NCI-H2029 treated with DMSO at 0.1 percent for 48 hours (cell line): Measurements from ENCODE around the gene GNG3.
"Not testable (repeated sequence)": the region's sequence is repeated elsewhere in the genome, so short reads cannot be mapped to it uniquely, and the experiment has no call there.

Experiments used
- DNase-seq: peaks from one replicate; lab custom pipeline; 2025; lab: John Stamatoyannopoulos, UW

GNG3 gene

DNA sequence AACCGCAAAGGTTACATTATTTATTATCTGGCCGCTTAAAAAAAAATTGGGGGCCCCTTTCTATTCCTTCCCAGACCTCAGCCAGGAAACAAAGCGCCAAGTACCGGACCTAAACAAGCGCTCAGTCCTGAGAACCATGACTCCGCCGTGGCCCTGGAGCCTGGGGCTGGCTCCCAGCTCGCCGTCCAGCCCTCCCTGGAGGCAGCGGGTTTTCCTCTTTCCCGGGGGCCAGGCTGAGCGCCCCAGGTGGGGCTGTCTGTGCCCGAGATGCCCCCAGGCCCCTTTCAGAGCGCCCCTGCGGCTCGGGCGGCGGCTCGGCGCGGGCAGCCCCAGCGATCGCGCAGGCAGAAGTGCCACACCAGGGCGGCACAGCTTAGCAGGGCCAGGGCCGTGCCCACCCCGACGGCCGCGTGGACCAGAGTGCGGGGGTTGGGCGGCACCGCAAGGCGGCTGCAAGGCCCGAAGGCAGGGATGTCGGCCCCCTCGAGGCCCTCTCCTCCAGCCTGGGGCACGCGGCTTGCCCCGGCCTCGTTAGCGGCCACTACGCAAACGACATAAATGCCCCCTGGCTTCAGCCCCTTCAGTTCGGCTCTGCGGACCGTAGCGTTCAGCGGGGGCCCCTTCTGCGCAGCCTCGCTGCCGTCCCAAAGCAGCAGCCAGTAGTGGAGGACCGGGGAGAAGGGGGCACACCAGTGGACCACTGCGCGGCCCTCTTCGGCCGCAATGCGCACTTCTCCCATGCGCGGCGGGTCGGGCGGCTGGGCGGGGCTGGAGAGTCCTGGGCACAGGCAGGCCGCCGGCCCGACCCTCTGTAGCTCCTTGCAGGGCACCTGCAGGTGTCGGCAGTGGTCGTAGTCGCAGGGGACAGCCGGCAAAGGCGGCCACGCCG is 19.7 kb upstream of the GNG3 start:
- no peak for DNase-seq

DNA sequence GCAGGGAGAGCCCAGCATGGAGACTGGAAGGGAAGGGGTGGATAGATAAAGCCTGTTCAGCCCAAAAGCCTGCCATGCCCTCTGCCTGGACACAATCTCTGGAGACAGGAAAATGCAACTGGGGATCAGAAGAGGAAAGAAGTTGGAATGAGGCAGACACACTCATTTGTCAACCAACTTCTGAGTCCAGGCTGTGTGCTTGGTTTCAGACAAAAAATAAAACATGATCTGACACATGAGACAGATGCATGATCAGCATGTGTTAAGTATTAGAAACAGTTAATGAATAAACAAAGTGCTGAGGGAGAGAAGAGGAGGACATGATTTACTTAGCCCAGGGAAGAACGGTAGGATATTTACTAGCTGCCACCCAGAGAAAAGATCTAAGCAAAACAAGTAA is 19.0 kb upstream of the GNG3 start:
- no peak for DNase-seq

DNA sequence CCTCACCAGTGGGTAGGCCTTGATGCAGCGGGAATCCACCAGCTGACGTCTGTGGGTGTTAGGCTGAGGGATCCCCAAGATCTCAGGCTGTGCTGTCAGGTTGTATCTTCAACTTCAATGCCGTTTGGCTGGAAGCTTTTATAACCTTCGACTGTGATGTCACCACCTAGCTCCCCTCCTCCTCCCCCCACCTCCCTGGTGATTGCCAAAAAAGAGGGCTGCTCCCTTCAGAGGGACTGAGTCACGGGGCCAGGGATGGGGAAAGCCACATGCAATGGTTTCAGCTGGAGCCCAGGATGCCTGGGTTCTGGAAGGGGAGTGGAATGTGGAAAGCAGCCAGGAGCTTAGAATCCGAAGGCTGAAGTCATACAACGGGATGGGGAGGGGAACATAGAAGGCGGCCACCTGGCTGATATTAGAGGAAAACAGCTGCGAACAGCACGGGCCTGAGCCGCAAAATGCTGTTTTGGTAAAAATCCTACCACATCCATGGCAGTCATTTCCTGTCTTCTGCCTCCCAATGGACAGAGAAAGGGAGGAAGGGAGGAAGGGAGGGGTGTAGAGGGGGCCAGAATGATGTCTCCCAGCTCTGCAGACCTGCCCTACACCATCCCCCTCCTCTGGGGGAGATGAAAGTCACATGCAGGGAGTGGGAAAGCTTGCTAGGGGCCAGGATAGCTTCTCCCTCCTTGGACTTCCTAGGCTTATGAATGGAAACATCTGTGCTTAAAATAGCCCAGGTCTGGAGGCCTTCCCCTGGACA is 17.9 kb upstream of the GNG3 start, which contains the start of gene LRRN4CL:
Gene LRRN4CL, minus strand, starts transcription at position 110 of the 763 bp plus-strand sequence. CDS start 1,022 bp downstream, outside the sequence.
- DNase-seq, result no peak

DNA sequence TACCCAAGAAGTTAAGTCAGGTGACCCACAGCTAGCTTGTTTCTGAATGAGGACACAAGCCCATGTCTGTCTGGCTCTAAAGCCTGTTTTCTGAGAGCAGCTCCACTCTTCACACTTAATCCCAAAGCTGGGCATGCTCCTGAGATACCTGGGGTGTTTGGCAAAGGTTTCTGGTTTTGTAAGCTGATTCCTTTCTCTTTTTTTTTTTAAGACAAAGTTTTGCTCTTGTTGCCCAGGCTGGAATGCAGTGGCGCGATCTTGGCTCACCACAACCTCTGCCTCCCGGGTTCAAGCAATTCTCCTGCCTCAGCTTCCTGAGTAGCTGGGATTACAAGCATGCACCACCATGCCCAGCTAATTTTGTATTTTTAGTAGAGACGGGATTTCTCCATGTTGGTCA is 13.9 kb upstream of the GNG3 start:
- not testable (repeated sequence) for DNase-seq

DNA sequence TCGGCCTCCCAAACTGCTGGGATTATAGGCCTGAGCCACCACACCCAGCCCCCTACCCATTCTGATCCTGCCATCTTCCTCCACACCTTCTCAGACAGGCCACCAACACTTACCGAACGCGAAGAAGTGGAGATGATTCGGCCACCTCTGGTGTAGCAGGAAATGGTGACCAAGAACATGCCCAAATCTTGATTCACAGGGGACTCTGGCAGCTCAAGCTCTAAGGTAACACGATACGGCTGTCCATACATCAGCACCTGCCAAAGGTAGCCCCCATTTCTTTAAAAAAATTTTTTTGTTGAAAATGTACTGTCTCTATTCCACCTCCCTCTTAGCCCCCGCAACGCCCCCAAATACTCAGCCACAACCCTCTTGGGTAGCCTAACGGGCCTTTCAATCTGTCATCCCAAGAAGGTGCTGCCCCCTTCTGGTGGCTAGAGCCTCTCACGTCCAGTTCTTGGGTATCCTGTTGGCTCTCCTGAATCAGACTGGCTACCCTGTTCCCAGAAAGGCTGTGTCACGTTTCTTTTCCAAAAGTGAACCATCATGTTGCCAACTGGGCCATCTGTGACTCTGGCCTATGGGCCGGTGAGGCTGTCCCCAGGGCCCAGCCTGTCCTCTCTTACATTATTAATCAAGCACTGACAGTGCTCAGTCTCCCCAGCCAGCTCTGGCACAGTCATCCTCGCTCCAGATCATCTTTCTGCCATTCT is 12.9 kb upstream of the GNG3 start:
- DNase-seq, result peak; percentile 33

DNA sequence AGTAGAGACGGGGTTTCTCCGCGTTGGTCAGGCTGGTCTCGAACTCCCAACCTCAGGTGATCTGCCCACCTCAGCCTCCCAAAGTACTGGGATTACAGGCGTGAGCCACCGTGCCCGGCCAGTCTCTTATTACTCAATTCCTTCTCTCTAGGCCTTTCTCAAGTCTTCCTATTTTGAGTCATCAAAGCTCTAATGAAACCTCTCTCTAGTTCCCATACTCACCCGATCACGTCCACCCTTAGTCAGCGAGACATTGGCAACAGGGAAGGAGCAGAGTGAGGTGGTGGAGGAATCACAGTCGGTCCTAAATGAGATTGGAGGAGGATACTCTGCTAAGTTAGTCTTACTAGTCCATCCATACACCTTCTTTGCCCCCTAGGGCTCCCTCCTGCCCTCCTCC is 5.2 kb upstream of the GNG3 start:
- no peak for DNase-seq

DNA sequence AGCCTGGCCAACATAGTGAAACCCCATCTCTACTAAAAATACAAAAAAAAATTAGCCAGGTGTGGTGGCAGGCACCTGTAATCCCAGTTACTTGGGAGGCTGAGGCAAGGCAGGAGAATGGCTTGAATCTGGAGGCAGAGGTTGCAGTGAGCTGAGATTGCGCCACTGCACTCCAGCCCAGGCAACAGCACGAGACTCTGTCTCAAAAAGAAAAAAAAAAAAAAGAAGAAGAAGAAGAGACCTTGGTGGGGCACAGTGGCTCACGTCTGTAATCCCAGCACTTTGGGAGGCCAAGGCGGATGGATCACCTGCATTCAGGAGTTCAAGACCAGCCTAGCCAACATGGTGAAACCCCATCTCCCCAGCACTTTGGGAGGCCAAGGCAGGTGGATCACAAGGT is 3.6 kb upstream of the GNG3 start:
- not testable (repeated sequence) for DNase-seq

DNA sequence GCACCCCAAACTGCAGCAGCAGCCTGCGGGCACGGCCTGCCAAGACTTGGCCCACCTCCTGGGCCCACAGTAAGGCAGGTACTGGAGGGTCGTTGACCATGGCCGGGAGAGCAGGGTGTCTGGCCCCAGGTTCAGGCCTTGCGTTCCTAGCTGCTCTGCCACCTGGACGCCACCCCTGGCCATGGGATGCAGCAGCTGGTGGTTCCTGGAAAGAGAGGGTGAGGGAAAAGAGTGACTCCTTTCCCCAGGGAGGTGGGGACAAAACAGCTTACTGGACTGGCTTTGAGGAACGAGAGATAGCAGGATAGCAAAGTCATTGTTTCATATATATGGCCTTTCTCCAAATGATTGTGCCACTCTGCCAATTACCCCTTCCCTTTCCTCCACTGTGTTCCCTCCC is 2.1 kb upstream of the GNG3 start:
- DNase-seq, result no peak

DNA sequence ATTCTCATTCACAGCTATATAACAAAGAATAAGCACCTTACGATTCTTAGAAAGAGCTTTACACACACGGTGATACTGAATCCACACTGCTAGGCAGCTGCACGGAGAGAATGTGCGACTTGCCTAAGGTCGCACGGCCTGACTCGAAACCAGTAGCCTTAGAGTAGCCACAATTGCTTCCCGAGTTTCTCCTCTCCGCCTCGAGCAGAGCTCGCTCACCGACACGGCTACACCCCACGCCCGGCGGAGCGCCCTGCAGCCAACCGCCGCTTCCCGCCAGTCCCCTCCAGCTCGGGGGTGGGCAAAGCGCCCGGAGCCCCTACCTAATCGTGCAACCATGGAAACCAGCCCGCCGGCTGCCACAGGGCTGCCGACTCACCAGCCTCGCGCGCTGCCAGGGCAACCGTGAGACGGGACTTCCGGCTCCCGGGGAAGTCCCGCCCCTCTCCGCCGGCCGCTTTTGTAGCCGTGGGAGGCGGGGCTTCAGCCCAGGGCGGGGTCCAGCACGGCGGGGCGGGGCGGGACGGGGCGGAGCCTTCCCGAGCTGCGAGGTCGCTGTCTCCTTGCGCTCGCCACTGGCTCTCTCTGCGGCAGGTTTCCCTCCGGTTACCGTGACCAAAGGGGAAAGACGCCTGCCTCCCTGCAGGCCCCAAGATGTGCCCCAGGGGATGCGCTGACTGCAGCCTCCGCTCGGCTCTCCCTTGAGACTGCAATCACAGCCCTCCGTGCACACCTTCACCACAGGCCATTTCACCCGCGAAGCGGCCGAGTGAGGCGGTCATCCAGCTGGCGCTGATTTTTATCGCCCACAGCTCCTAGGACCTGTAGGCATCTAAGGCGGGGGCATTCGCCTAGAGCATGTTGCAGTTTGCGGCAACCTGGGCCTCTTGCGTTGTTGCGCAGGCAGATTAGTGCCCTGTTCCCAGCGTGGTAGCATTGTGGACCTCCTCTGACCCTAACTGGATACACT is 1.3 kb upstream of the GNG3 start:
- peak; percentile 85 for DNase-seq

DNA sequence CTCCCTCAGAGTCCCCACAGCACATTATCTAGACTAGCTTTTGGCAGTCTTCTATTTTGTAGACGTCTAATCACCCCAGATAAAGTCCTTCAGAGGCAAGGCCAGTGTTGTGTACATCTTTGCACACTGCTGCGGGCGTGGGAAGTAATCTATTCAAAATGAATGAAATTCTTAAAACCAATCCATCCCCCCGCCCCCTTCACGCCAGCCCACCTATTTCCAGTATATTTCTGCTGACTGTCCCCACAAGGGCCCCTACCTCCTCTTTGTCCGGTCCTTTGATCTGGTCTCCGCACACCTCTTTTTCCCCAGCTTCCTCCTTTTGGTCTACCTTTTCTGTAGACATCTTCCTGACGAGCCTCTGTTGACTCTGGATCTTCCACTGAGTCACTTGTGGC is 627 bp upstream of the GNG3 start:
- no peak for DNase-seq

DNA sequence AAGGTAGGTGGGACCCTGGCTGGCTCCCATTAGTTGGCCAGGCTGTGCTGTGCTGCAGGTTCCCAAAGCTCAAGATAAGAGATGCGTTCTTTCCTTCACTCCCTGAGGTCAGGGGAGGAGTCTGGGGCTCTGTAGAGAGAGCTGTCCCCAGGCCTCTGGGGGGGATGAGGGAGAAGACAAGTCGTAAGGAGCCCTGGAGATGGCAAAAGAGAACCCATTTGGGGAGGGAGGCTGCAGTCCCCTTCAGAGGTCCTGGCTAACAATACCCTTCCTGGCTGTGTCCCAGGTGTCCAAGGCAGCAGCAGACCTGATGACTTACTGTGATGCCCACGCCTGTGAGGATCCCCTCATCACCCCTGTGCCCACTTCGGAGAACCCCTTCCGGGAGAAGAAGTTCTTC is 916 bp downstream of the GNG3 start:
- DNase-seq, result no peak

DNA sequence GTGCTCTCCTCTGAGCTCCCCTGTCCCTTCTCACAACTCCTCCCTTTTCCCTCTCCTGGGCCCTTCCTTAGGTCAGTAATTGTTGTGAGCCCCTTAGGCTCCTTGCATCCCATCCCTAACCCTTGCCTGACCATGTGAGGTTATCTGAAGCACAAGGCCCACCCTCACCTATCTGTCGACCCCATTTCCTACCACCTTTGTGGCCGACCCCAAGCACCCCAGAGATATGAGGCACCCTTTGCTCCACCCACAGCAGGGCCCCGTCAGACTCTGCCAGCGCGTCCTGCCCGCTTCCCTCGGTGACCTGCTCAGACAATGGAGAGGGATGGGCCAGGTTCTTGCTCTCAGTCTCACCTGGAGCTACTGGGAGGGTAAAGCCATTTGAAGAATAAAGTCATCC is 1.3 kb downstream of the GNG3 start:
- DNase-seq, result no peak

DNA sequence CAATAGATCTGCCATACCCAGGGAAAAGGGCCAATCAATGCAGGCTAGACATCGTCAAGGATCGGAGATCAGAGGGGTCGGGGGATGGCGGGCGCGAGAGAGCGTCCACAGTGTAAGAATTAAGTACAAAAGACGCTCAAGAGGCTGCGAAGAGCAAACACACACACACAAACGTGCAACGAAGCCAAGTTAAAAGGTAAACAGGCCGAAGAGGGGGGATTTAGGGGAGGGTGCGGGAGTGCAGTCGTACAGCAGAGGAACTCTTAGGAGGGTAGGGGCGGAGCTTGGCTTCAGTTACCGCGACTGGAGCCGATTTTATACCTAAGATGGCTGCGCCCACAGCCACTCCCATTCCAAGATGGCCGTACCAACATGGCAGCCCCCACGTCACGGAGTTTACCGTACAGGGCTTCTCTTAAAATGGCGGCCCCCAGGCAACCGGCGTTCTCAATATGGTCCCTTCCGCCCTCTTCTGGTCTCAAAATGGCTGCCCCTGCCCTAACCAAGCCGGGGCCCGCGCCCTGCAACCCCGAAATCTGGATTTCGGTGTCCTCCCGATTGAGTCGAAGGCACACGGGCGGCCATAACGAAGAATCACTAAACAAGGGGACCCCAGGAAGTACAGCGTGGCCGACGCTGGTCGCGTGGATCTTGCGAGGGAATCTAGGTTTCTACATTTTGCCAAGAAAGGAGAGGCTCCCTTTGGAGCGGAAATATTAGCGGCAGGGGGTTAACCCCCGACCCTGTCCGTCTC is 1.9 kb downstream of the GNG3 start:
- peak; percentile 97 for DNase-seq

DNA sequence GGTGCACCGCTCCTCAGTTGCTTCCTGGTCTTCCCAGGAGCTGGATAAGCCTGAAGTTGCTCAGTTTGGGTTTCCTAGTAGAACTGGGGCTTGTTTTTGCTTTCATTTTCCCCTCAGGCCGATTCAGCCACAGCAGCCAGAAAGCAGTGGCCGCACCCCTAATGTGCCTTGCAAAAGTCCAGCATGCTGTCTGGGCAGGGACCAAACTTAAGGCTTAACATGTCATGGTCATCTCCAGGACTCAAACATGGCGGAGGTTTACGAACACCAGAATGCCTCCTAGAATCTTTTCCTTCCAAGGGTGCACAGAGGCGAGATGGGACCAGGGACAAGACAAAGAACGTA is 2.5 kb downstream of the GNG3 start:
- no peak for DNase-seq

DNA sequence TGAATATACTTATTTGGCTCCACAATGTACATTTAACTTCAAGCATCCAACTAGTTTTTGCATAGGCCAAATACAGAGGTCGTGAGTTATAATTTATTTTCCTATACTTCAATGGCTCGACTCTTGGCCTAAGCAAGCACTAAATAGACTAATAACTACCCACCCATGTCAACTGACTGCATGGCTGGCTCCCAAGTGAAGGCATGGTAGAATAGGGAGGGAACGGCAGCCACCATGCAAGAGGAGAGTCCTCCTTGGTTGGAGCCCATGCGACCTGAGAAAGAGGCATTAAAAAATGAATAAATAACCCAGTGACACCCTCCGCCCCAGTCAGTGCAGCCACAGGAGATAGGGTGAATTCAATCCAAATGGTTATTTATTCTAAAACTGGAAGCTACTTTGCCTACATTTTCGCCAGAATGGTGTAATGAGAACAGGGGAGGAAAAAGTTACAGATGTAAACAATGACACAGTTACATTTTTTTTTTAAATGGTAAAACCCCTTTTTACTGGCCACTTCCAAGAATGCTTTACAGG is 4.9 kb downstream of the GNG3 start:
- no peak for DNase-seq

DNA sequence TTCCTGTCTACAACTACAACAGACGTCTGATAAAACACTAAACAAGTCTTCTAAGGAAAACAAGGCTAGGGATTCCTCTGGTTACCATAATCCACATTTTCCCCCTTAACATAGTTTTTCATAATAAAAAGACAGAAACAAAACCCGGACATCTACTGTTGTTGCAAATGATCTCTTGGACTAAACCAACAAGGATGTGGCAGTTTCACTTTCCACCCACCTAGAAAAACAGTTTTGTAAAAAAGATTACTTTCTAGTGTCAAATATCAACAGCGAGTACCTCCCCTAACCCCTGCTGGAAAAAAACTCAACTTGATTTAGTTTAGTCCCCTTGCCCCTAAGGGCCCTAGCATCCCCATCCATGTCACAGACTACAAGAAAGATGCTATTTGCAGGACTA is 5.4 kb downstream of the GNG3 start:
- no peak for DNase-seq

DNA sequence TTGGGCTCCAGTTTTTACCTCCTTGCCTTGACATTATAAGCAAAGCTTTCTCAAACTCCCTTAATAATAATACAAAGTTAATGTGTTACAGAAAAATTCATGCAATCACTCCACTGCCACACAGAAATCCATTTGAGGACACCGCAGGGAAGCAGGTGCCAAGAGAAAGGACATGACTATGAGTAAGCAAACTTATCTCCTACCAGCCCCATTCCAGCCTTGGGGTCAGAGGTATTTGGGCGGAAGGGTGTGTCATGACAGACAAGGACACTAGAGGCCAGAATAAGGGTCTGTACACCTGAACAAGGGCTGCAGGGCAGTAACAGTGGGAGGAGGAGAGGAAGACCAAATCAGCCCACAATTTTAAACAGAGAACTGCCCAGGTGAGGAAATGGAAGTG is 5.9 kb downstream of the GNG3 start:
- no peak for DNase-seq

DNA sequence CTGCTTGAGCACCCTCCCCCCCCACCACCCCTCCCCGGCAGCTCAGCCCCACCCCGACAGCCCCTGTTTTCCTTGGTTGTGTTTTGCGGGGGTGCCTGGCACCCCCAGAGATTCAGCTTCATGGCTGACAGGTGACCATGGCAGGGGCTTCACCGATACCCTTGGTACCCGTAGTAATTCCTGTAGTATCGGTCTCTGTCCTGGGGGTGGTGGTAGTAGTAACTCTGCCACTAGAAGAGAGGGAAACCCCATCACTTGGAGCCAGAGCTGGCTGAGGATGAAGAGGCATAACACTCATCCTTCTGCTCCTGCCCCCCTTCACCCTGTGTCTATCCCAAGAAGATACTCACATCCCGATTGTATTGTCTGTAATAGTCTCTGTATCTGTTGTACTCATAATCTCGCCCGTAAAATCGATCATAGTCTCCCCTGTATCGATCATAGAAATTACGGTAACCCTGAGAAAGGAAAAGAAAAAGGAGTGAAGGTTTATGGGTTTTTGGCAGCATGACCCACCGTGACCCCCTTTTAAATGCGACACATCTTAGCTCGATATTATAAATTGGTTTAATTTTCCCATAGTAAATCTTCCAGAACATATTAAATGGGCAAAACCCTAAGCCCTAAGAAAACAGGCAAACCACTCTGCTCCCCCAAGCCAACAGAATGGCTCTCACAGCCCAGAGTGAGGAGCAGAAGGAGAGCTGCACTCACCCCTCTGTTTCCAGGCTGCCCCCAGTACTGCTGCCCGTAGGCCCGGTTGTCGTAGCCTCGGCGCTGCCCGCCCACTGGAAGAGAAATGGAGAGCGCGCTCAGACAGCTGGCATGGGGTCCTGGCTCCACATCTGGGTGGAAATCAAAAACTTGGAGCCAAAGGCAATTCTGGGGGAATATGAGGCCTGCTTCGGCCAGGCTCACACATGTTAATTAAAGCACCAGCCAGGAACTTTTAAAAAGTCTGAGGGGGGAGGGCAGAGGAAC is 8.0 kb downstream of the GNG3 start:
- no peak for DNase-seq

DNA sequence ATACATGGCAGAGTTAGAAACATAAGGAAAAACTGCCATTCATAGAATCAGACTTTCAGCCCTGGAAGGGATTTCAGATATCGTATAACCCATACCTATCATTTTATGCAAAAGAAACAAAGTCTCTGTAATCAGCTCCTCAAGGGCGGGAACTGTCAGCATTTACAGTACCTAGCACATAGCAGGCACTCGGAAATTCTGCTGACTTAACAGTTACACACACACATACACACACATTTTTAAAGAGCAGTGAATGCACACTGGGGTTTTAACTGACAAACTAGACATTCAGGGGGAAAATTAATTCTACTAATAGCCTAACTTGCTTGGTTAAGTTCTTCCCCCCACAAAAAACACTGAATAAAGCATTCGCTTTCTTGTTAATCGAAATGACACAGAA is 8.7 kb downstream of the GNG3 start:
- DNase-seq, result no peak
